ENCODE measurements around the gene KIAA1671.

DNA sequence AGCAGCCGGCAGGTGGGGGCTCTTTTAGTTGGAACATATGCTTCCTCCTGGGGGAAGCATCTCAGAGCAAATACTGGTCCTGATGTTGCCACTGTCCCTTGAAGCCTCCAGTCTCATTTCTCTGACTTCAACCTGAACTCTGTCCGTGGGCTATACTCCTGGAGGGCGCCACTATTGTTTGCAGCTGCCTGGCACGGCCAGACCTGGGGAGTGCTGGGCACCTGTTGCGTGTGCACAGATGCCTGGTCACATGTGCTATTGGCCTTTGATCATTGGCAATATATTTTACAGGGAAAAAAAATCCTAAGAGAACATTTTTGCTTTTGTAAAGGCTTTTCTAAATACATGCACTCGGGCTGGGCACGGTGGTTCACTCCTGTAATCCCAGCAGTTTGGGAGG, 24.2 kb upstream of the KIAA1671 start:
- TF ChIP-seq CTCF (IDR thresholded peaks at IDR 0.05; ENCODE audit: low read length), result no peak
- no peak for TF ChIP-seq EZH2 (IDR thresholded peaks at IDR 0.05; ENCODE audit: borderline replicate concordance, low read length)
